Measurements from ENCODE around the gene FGF21. TPM values are rescaled to one million over a fixed set of nuclear protein-coding genes. Genes with fewer than 3 reads are reported as not detected.
A peak's percentile ranks its signal among the peaks of the same experiment; 100 is the strongest.

FGF21 gene
- total RNA-seq, 1 experiment from 2014 or later, result not detected

DNA sequence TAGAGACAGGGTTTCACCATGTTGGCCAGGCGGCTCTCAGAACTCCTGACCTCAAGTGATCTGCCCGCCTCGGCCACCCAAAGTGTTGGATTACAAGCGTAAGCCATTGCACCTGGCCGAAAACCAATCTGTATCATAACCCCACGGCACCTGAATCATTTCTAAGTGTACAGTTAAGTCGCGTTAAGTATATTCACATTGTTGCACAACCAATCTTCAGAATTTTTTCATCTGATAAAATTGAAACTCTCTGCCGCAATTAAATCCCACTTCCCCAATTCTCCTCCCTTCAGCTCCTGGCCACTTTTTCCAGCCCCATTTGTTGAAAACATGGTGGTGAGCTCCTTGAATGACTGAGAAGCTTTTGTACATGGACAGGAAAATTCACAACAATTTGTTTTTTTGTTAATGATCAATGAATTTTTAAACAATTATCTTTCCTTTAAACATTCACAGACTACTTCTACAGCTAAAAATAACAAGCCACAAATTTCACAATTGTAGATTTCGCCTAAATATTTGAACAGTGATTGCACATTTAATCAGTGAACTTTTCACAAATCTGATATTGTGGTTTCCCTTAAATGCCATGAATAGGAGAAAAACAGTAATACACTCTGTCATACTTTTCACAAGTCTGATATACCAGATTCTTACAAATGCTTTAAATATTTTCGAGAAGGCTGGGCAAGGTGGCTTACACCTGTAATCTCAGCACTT lies 13.8 kb downstream of the FGF21 start:
- no peaks in the 10 kb centered on the region for H3K79me2 ChIP-seq (ENCODE audit: low read length)
- no TSS peak for BruUV-seq (replicated peaks)
- no peak overlapping the region for H3K9ac ChIP-seq (ENCODE audit: low read length)
- no peaks in the 10 kb centered on the region for H3K9me3 ChIP-seq (ENCODE audit: low read length)
- H4K20me1 ChIP-seq (ENCODE audit: low read length), result no peaks in the 10 kb centered on the region
- no peaks in the 10 kb centered on the region for H3K27me3 ChIP-seq (ENCODE audit: low read length)
- H2AFZ ChIP-seq (ENCODE audit: low read length), result no peak overlapping the region
- H3K36me3 ChIP-seq (ENCODE audit: low read depth, low read length), result no peaks in the 10 kb centered on the region
- no peaks in the 10 kb centered on the region for H3K9me2 ChIP-seq (replicated peaks; ENCODE audit: low read length)
- TF ChIP-seq, protein P1, sequence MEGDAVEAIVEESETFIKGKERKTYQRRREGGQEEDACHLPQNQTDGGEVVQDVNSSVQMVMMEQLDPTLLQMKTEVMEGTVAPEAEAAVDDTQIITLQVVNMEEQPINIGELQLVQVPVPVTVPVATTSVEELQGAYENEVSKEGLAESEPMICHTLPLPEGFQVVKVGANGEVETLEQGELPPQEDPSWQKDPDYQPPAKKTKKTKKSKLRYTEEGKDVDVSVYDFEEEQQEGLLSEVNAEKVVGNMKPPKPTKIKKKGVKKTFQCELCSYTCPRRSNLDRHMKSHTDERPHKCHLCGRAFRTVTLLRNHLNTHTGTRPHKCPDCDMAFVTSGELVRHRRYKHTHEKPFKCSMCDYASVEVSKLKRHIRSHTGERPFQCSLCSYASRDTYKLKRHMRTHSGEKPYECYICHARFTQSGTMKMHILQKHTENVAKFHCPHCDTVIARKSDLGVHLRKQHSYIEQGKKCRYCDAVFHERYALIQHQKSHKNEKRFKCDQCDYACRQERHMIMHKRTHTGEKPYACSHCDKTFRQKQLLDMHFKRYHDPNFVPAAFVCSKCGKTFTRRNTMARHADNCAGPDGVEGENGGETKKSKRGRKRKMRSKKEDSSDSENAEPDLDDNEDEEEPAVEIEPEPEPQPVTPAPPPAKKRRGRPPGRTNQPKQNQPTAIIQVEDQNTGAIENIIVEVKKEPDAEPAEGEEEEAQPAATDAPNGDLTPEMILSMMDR (conservative IDR thresholded peaks at IDR 0.05; ENCODE audit: low read depth, low read length), result no peak
- TF ChIP-seq EZH2phosphoT487 (IDR thresholded peaks at IDR 0.05; ENCODE audit: borderline replicate concordance, low read length) (no peak), EZH2 (IDR thresholded peaks at IDR 0.05; ENCODE audit: low read length, unreplicated experiment) (no peak)
- no peaks in the 10 kb centered on the region for H3F3A ChIP-seq (ENCODE audit: low read length, unreplicated experiment)
- H3K4me2 ChIP-seq (ENCODE audit: low read length), result no peak overlapping the region
- H3K4me3 ChIP-seq (ENCODE audit: low read length), result no peak overlapping the region
- no peaks in the 10 kb centered on the region for H3K4me1 ChIP-seq (ENCODE audit: insufficient read depth, low read length)
- no peak for ATAC-seq
- DNase-seq, result no peak
- H3K27ac ChIP-seq (ENCODE audit: low read length), result no peak overlapping the region
- CTCF ChIA-PET, result no interaction called here
- POLR2A ChIA-PET (ENCODE audit: unreplicated experiment), result no interaction called here
- intact Hi-C loops (cut with micrococcal nuclease), result no loop called here

DNA sequence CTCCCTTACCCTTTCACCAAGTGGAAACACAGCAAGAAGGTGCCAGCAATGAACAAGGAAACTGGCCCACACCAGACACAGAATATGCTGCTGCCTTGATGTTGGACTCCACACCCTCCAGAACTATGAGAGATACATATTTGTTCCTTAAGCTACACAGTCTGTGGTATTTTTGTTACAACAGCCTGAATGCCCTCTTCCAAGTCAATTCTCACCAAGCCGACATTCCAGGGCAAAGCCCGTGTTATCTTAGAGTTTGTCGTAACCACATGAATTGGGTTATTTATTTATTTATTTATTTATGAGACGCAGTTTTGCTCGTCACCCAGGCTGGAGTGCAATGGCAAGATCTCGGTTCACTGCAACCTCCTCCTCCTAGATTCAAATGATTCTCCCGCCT lies 14.9 kb downstream of the FGF21 start:
- Histone ChIP-seq H3F3A (ENCODE audit: low read length, unreplicated experiment) (no peaks in the 10 kb centered on the region), H2AFZ (ENCODE audit: low read length) (no peak overlapping the region), H3K79me2 (ENCODE audit: low read length) (no peaks in the 10 kb centered on the region), H4K20me1 (ENCODE audit: low read length) (no peaks in the 10 kb centered on the region), H3K9me3 (ENCODE audit: low read length) (no peaks in the 10 kb centered on the region), H3K27me3 (ENCODE audit: low read length) (no peaks in the 10 kb centered on the region), H3K36me3 (ENCODE audit: low read depth, low read length) (no peaks in the 10 kb centered on the region), H3K9ac (ENCODE audit: low read length) (no peak overlapping the region), H3K27ac (ENCODE audit: low read length) (no peak overlapping the region), H3K4me3 (ENCODE audit: low read length) (no peak overlapping the region), H3K4me2 (ENCODE audit: low read length) (no peak overlapping the region), H3K9me2 (replicated peaks; ENCODE audit: low read length) (no peaks in the 10 kb centered on the region), H3K4me1 (ENCODE audit: insufficient read depth, low read length) (no peaks in the 10 kb centered on the region)
- POLR2A ChIA-PET (ENCODE audit: unreplicated experiment), result no interaction called here
- DNase-seq (no peak), ATAC-seq (no peak)
- BruUV-seq (replicated peaks), result no TSS peak
- CTCF ChIA-PET, result no interaction called here
- intact Hi-C loops (cut with micrococcal nuclease), result no loop called here
- TF ChIP-seq, protein P1 (conservative IDR thresholded peaks at IDR 0.05; ENCODE audit: low read depth, low read length), result no peak

DNA sequence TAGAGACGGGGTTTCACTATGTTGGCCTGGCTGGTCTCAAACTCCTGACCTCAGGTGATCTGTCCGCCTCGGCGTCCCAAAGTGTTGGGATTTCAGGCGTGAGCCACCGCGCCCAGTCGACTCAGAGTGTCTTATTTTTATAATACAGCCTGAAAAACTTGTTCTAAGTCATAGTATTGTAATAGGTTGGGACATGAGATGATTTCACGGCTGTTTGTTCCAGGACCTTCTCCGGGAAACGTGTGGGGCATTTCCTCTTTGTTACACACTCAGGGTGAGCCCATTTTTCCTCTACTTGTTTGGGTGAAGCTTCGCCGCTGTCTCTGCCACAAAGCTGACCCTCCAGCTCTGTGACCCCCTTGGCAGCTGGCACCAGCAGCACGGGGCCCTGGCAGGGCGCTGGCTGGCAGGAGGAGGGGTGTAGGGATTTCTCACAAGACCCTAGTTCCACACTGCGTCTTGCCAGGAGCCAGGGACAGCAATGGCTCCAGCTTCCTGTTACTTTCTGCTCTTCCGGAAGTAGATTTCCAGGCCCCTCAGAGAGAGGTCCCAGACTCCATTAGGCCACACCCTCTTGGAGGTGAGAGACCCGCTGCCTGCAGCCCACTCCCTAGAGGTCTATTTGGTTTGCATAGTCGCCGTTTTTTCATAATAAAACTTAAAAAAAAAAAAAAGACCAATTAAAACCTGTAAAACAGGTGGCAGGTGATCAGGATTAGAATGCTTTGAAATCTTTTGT lies 15.6 kb downstream of the FGF21 start:
- ChIA-PET POLR2A (ENCODE audit: unreplicated experiment) (no interaction called here), CTCF (no interaction called here)
- BruUV-seq (replicated peaks), result no TSS peak
- H2AFZ ChIP-seq (ENCODE audit: low read length), result peak overlapping the region; percentile 63; the same call in 1 of the 2 replicates
- intact Hi-C loops (cut with micrococcal nuclease), result no loop called here
- no peaks in the 10 kb centered on the region for H3K27me3 ChIP-seq (ENCODE audit: low read length)
- H3K4me3 ChIP-seq (ENCODE audit: low read length), result no peak overlapping the region
- H3K9me3 ChIP-seq (ENCODE audit: low read length), result no peaks in the 10 kb centered on the region
- no peaks in the 10 kb centered on the region for H3K36me3 ChIP-seq (ENCODE audit: low read depth, low read length)
- H3K9me2 ChIP-seq (replicated peaks; ENCODE audit: low read length), result no peaks in the 10 kb centered on the region
- no peak overlapping the region for H3K4me2 ChIP-seq (ENCODE audit: low read length)
- no peak overlapping the region for H3K9ac ChIP-seq (ENCODE audit: low read length)
- ATAC-seq, result no peak
- H3K79me2 ChIP-seq (ENCODE audit: low read length), result no peaks in the 10 kb centered on the region
- H4K20me1 ChIP-seq (ENCODE audit: low read length), result no peaks in the 10 kb centered on the region
- no peaks in the 10 kb centered on the region for H3F3A ChIP-seq (ENCODE audit: low read length, unreplicated experiment)
- TF ChIP-seq, protein P1 (conservative IDR thresholded peaks at IDR 0.05; ENCODE audit: low read depth, low read length), result no peak
- TF ChIP-seq EZH2phosphoT487 (IDR thresholded peaks at IDR 0.05; ENCODE audit: borderline replicate concordance, low read length), result no peak
- no peak for TF ChIP-seq EZH2 (IDR thresholded peaks at IDR 0.05; ENCODE audit: low read length, unreplicated experiment)
- H3K4me1 ChIP-seq (ENCODE audit: insufficient read depth, low read length), result no peaks in the 10 kb centered on the region
- H3K27ac ChIP-seq (ENCODE audit: low read length), result no peak overlapping the region
- peak; percentile 34 for DNase-seq

All from PC-3 (cell line).